ENCODE results near the gene AP3B2.

Gene AP3B2

DNA sequence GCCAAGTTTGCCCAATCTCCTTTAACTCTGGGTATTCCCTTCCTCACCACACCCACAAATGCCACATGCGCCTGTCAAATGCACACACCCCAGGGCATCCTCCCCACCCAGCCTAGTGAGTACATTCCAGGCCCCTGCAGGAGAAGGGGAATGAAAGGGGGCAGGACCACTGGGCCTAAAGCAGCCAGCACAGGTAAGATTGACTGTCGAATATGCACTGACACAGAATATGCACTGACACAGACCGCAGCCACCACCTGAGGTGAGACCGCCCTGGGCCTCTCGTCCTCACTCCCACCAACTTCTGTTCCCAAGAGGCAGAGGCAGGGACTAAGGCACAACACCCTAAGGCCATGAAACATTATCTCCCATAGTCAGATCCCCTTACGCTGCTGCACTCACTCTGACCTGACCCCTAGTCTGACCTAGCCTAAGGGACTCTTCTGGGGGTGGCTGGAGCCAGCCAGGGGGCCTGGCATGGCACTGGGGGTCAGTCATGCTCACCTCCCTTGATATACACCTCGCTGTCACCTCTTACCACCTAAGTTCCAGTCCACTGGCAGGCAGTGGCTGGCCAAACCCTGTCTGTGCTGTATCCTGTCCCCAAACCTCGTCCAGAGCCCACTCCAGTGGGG is 10.8 kb downstream of the AP3B2 start:
- no peak for DNase-seq (ENCODE audit: extremely low read depth in 1 of 2, low read depth in 1 of 2)

DNA sequence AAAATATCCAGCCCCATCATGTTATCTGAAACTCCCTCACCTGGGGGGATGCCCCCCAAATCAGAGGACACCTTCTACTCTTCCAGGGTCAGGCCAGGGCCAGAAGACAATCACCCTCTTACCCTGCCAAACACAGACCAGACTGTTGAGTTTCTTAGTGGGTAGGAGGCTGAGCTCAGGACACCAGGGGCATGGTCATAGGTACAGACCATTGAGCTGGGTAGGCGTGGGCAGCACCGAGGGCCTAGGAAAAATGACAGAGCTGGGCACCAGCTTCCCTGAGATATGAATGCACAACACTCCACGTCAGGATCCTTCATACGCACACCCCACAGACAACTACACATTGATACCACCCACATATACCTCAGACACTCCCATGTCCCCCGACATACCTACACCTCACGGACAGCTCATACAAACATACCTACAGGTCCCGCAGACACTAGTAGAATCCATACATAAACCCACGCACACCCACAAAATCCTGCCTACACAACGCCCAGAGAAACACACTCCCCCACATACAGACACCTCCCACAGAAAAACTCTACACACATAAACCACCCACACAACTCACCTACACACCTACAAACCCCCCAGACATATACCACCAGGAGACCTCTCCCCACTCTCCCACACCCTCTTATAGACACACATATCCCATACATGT is 11.8 kb downstream of the AP3B2 start:
- no peak for DNase-seq (ENCODE audit: extremely low read depth in 1 of 2, low read depth in 1 of 2)

DNA sequence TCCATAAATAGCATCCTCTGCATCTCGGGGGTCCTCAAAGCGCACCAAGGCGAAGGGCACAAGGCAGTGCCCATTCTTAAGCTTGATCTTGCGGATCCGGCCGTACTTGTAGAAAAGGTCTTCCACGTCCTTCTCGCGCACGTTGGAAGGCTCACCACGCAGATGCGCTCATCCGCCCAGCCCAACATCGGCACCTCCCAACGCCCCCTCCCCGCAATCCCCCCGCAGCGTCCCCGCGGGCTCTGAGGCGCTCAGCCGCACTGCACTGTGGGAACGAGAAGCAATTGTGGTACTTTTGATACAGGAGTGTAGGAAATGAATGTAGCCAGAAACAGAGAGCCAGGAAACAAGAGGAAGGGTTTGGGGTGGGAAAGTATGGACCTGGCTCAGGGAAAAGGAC is 17.5 kb downstream of the AP3B2 start:
- no peak for DNase-seq (ENCODE audit: extremely low read depth in 1 of 2, low read depth in 1 of 2)

DNA sequence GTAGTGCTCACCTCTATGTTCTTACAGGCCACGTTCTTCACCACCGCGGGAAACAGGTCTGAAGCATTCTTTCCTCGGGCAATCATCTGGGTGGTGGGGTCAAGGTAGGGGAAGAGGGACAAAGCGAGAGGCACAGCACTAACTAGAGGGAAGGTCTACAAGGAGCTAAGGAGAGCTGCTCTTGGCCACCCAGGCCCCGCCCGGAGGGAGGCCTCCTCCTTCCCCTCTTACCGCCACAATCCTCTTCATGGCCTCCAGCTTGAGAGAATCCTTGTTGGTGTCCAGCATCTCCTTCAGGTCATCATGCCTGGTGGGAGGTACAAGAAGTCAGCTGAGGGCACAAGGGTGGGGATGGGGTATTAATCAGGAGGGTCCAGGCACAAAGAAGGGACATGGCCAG is 20.5 kb downstream of the AP3B2 start:
- no peak for DNase-seq (ENCODE audit: extremely low read depth in 1 of 2, low read depth in 1 of 2)

DNA sequence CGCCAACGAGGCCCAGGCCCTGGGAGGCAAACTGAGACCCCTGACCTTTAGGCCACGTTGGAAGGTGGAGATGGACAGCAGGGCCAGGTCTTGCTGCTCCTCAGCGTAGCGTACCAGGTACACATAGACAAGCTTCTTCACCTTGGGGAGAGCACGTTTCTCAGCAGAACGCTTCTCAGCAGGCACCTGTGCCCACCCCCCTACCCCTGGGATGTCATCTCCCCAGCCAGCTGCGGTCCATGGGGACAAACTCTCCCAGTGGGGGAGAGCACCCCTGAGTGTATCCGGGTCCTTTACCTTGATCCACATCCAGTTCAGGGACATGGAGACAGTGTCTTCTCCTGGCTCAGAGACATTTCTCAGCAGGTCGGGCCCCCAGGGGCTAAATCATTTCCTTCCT is 21.0 kb downstream of the AP3B2 start:
- DNase-seq (ENCODE audit: extremely low read depth in 1 of 2, low read depth in 1 of 2), result no peak

DNA sequence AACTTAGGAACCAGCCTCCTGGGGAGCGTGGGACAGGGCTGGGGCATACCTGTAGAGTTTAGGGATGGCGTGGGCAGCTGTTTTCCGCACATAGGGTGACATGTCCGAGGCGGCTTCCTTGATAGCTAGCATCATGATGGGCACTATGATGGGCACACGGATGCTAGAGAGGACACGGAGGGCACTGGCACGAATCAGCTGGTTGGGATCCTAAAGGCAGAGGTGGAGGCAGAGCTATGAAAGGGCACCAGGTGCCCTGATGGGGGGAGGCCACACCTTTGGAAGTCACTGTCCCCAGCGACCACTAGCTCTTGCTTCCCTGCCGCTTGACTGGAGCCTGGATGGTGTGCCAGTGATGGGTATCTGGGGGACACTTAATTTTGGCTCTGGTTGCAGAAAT is 28.3 kb downstream of the AP3B2 start:
- no peak for DNase-seq (ENCODE audit: extremely low read depth in 1 of 2, low read depth in 1 of 2)

DNA sequence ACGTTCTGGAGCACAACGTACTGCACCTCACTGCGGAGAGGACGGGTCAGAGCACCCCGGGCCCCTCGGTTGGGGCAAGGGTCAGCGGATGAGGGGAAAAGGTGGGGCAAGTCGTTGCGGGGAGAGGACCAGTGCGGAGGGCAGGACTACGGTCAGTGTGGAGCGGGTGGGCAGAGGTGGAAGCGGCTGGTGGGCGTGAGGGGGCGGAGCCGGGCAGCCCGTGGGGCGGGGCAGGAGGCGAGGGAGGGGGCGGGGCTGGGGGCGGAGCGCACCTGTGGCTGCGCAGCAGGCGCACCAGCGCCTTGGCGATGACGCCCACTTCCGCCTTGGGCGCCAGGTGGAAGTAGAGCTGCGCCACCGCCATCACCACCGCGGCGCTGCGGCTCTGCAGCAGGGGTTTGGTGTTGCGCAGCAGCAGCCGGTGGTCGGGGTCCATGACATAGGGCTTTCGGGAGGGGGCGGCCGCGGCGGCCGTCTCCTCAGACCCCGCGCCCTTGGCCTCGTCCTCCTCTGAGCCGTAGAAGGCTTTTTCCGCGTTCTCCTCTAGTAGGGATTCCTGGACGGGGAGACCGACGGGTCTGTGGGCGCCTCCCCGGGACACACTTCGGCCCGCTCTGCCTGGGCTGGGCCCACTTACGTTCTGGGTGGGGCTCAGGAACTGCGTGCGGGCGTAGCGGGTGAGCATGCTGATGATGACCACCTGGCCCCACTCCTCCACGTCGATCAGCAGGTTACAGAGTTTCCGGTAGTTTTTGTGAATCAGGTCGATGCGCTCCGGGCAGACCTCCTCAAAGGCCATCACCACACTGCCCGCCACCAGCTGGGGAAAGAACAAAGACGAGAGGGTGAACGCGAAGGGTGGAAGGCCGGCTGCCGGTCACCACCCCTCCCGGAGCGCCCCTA is 29.2 kb downstream of the AP3B2 start:
- peak; percentile 50 to 67 for DNase-seq (ENCODE audit: extremely low read depth in 1 of 2, low read depth in 1 of 2)

DNA sequence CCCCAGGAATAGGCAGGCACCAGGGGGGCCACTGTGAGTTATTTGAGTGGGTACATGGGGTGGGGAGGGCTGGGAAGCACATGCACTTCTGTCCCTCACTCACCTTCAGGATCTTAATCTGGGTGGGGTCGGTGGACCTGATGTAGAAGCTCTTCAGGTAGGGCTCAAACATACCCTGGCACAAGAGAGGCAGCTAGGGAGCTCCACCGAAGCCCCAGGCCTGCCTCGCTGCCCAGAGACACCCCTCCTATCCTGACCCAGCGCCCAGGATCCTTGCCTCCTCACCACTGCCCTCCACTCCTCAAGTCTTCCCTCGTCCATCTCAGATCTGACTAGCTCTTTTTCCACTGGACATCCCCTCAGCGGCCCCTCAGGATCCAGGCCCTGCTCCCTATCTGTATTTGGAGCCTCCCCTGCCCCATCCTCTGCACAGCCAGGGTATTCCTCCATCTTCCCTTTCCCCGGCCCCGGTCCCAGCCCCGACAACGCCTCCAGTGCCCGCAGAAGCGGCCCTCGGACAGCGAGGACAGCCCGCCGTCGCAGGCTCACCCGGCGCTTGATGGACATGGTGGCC is 30.0 kb downstream of the AP3B2 start:
- no peak for DNase-seq (ENCODE audit: extremely low read depth in 1 of 2, low read depth in 1 of 2)

DNA sequence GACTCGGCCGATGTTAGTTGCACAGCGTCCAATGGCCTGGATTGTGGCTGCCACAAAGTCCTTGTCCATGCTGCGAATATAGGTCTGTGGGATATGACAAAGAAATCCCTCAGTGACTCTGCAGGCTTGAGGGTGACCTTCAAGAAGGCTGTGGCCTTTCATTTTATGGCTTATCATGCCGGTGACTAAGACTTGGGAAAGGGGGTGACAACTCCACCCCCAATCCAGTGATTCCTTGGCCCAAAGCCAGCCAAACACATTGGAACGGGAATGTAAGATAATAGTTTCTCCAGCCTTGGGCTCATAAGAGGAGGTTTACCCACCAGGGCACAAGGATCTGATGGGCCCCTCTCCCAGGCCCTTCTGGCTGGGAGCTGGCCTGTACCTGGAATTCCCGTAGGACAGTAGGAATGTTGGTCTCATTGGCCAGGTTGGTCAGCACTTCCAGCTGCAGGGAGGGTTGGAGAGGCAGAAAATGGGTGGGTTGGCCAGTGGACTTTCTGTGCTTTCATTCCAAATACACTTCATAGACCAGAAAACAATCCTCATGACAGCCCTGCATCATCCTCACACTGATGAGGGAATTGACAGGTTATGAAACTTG is 31.9 kb downstream of the AP3B2 start:
- no peak for DNase-seq (ENCODE audit: extremely low read depth in 1 of 2, low read depth in 1 of 2)

DNA sequence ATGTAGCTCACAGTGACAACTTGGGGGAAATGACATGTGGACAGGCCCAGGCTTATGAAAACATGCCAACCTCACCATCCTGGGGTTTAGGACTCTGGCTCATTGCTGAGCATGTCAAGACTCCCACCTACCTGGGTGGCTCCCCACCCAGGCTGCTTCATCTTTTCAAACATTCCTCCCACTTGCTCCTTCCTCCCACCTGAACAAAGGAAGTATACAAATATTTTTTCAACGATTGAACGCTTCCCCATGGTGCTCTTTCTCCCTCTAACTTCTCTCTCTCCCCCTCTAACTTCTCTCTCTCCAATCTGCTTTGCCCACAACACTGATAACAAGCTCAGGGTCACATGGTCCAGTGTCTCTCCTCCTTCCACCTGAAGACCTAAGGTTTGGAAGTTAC is 34.8 kb downstream of the AP3B2 start:
- no peak for DNase-seq (ENCODE audit: extremely low read depth in 1 of 2, low read depth in 1 of 2)

DNA sequence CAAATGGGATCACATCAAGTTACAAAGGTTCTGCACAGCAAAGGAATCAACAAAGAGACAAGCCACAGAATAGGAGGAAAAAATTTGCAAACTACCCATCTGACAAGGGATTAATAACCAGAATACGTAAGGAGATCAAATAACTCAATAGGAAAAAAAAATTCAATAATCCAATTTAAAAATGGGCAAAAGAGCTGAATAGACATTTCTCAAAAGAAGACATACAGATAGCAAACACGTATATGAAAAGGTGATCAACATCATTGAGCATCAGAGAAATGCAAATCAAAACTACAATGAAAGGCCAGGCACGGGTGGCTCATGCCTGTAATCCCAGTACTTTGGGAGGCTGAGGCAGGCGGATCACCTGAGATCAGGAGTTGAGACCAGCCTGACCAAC is 39.0 kb downstream of the AP3B2 start:
- DNase-seq (ENCODE audit: extremely low read depth in 1 of 2, low read depth in 1 of 2), result no peak

DNA sequence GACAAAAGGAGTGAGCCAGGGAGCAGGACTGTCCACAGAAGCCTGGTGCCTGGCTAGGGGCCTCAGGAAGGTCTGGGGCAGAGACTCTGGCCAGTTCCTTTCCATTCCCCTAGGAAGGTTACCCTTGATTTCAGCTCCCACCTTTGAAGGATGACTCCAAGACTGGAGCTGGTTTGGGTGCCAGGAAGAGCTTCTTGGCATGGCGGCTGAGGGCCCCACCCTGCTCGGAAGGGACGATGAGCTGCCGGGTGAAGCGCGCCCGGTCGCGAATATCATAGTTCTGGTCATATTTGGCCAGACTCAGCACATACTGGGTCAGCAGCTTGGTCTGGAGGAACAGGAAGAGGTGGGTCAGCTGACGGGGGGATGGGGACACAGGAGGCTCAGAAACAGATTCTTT is 43.1 kb downstream of the AP3B2 start:
- no peak for DNase-seq (ENCODE audit: extremely low read depth in 1 of 2, low read depth in 1 of 2)

DNA sequence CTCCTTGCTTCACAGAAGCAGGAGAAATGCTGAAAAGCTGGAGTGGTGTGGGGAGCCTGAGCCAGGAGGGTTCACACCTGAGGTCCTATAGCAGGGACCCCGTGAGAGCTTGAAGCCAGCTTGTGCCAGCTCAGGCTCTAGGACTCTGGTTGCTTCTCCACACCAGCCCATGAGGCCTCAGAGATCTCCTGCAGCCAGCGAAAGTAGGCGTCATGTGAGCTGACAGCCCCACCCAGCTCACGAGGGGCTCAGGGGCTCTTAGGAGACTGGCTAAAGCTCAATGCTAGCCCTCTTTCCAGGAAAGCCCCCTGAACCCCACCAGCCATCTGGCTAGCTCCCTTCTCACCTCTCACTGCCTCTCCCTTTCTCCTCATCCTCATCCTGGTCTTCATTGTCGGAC is 45.7 kb downstream of the AP3B2 start:
- DNase-seq (ENCODE audit: extremely low read depth in 1 of 2, low read depth in 1 of 2), result no peak

DNA sequence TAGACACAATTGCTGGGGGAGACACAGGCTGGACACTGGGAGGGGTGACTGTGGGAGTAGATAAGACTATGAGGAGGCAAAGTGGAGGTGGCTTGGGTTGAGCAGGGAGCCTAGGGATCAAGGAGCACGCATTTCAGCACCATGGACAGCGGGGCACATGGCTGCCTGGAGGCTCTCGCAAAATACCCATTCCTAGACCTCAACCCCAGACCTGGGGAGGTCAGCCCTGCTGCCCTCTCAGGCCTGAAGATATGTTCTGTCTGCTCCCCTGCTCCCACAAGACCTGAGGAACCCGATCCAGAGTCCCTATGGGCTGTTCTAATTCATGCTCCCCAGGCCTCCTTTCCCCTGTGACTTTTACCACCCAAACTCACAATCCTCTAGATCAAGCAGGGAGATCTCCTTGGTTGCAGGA is 46.5 kb downstream of the AP3B2 start:
- DNase-seq (ENCODE audit: extremely low read depth in 1 of 2, low read depth in 1 of 2), result no peak

DNA sequence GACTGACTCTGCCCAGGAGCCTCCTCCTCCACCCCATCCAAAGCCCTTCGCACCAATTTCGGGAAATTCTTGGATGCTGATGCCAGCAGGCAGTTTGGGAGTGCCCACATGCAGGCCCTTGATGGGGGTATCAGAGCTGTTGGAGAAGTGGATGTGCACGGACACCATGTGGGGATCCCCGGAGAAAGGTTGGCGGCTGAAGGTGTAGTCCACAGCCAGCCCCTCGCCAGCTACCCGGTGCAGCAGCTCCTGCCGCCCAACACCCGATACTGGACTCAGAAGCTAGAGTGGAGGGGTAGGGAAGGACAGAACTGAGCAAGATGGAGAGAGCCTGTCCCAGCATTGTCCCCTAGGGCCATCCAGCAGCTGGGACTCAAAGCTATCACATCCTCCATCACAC is 47.0 kb downstream of the AP3B2 start:
- DNase-seq (ENCODE audit: extremely low read depth in 1 of 2, low read depth in 1 of 2), result no peak

DNA sequence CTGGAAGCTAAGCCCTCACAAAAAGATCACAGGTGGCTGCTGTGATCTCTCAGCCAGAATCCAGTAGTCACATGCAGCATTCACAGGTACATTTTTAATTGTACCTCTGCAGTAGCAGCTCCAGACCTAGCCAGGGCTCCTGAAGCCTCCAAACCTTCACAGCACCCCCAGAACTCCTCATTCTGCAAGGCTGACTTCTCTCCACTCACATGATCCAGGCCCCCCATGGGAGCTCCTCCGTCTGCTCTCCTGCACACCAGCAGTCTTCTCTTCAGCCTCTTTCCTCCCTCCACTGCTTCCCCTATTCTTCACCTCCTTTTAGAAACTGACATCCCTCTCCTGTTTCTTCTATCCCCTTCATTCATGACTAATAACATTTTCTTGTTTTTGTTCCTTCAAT is 49.3 kb downstream of the AP3B2 start:
- no peak for DNase-seq (ENCODE audit: extremely low read depth in 1 of 2, low read depth in 1 of 2)

DNA sequence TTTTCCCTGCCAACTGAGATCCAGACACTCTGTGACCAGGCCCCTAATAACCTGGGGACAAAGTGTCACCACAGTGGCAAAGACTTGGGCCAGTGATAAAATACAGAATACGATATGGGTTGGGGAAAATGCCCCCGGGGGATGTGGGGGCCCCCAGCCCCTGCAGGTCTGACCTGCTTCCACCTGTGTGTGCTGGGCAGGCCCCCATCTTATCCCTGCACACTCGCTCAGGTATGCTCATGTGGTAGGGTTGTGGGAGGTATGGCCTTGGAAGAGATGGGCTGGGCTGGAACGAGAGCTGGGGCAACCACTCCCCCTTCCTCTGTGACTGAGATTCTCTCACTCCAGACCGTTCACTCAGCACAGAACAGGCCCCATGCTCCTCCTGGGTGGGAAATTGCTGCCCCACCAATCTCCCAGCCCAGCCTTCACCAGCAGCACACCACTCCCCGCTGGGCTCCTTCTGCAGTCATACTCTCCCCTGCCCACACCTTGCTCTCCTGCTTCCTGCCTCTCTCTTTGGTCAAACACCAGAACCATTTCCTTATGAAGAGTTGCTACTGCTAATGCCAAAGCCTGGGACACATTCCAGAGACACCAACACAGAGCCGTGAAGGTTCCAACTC is 52.9 kb downstream of the AP3B2 start:
- DNase-seq (ENCODE audit: extremely low read depth in 1 of 2, low read depth in 1 of 2), result no peak

DNA sequence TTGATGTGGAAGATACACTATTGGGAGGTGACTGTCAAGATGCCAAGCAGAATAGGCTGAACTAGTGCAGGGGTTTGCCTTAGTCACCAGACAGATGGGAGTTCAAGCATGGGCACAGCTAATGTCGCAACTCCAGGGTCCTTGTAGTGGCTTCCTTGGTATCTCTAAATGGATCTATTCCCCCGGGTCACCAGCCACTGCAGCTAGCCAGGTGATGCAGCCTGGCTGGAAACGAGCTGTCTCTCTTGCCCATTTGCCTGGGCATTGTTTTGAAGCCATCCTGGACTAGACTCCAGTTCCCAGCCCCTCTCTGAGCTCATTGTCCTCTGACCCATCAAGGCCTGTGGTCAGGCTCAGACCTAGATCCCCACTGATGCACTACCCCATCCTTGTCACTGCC is 54.1 kb downstream of the AP3B2 start:
- DNase-seq (ENCODE audit: extremely low read depth in 1 of 2, low read depth in 1 of 2), result no peak

DNA sequence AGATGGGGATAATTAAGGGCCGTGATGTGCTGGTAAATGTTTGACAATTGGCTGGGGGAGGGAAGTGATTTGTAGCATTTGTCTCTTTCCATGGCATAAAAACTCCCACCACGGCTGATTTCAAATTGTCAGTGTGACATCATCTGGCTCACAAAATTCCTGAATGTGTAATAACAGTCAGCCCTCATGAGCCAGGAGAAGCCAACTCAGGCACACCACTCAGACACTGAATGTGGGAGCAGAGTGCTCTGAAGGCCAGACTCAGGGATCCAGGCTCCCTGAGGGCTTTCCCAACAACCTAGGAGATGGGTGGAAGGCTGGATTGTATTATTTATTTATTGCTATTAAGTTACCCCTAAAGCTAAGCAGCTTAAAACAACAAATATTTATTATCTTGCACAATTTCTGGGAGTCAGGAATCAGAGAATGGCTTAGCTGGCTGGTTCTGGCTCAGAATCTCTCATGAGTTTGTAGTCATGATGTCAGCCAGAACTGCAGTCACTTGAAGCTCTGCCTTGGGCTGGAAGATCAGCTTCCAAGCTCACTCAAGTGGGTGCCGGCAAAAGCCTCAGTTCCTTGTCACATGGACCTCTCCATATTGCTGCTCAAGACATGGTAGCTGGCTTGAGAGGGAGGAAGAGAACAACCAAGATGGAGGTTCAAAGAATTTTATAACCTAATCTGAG is 56.0 kb downstream of the AP3B2 start:
- DNase-seq (ENCODE audit: extremely low read depth in 1 of 2, low read depth in 1 of 2), result no peak

DNA sequence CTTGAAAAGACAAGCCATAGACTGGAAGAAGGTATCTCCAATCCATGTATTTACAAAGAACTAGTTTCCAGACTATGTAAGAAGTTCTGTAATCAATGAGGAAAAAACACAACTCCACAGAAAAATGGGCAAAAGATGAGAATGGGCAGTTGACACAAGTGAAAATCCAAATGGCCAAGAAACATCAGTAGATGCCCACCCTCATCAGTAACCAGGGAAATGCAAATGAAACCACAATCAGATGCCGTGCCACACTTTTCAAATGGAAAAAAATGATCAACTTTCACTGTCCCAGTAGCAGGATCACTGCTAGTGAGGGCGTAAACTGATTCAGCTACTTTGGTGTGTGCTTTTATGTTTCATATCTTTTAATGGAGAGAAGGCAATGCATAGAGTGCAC is 58.0 kb downstream of the AP3B2 start:
- DNase-seq (ENCODE audit: extremely low read depth in 1 of 2, low read depth in 1 of 2), result no peak

Data from stimulated activated CD8-positive, alpha-beta memory T cell treated with anti-CD3 and anti-CD28 coated beads, Interleukin-7, amount 100 ng/mL, for 48 hours (primary cell).